Brain microvascular endothelial cell (primary cell): ENCODE results near the gene OLFM3.
A peak's percentile ranks its signal among the peaks of the same experiment; 100 is the strongest.

ENCODE experiments used
- DNase-seq: peaks from one replicate; pipeline ENCODE4 v3.0.0-alpha.2; 2020
- H3K27ac ChIP-seq: fragments of 250-450 bp; sonication (Bioruptor Pico); 2 replicates; pipeline ENCODE4 v1.5.1; 2020; ENCODE audit warnings: mild to moderate bottlenecking, moderate library complexity
- H3K27me3 ChIP-seq: fragments of 250-450 bp; sonication (Bioruptor Pico); replicated peaks from 2 replicates; pipeline ENCODE4 v1.5.1; 2020; ENCODE audit warnings: mild to moderate bottlenecking
- H3K36me3 ChIP-seq: fragments of 250-450 bp; sonication (Bioruptor Pico); replicated peaks from 2 replicates; pipeline ENCODE4 v1.5.1; 2020; ENCODE audit warnings: mild to moderate bottlenecking
- H3K4me3 ChIP-seq: 2 replicates; pipeline ENCODE4 v1.5.1; 2011; ENCODE audit warnings: low read depth, mild to moderate bottlenecking, control low read depth, low read length, moderate library complexity
- CTCF ChIP-seq: IDR thresholded peaks from 2 replicates; pipeline ENCODE4 v1.5.1; 2011; ENCODE audit warnings: low read depth, mild to moderate bottlenecking, moderate library complexity, low read length, control low read depth, inconsistent platforms; ENCODE audit errors: missing control alignments
- in situ Hi-C: cut with HindIII; loops from 2 replicates; pipeline ENCODE4 v1.10.0; 2017; ENCODE audit warnings: low sequenced_read_pairs, low pct_ligation_motif_present

OLFM3 gene

DNA sequence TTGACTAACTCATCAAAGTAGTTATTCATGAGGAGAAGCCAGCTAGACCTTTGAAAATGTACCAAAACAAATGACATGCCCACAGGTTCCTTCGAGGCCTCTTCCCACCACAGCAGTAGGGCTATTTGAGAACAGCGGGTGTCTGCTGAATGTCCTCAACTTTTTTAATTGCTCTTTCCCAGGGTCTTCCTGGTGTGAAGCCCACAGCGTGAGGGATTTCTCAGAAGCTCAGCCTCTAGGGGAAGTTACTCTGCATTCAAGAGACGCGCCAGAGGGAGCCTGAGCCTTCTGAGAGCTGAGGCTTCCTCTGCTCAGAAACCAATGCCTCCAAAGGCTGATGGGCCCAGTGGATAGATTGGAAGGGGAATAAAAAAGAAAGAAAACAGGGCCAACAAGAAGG is 153.6 kb downstream of the OLFM3 start:
- no peak for DNase-seq
- Histone ChIP-seq H3K27ac (no peak overlapping the region), H3K4me3 (no peak overlapping the region), H3K27me3 (no peaks in the 10 kb centered on the region), H3K36me3 (no peaks in the 10 kb centered on the region)
- no peak for TF ChIP-seq CTCF
- in situ Hi-C loops = no loop called here

DNA sequence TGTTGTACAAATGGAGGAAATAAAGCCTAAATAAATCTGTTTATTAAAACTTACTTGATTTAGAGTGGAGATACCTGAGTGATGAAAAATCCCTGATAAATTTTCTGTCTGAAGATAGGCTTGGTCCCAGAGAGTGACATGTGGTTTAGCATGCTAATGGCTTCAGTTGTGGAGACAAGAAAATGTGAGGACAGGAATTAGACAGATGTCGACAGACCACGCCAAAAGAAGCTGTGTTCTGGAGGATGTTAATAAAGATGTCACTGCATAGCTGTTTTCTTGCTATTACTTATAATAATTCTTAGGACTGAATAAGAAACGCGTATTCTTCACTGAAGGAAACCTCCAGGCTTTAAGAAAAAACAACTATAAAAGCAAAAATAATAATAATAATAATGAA is 154.9 kb downstream of the OLFM3 start:
- no peak overlapping the region for H3K27ac ChIP-seq
- H3K4me3 ChIP-seq = no peak overlapping the region
- in situ Hi-C loops = no loop called here
- H3K36me3 ChIP-seq = no peaks in the 10 kb centered on the region
- no peaks in the 10 kb centered on the region for H3K27me3 ChIP-seq
- DNase-seq = no peak
- no peak for TF ChIP-seq CTCF

- no peak for DNase-seq
- Histone ChIP-seq H3K27me3 (no peaks in the 10 kb centered on the region), H3K36me3 (no peaks in the 10 kb centered on the region), H3K27ac (no peak overlapping the region), H3K4me3 (no peak overlapping the region)
- no peak for TF ChIP-seq CTCF
- in situ Hi-C loops = no loop called here
These were observed 160.7 kb downstream of the OLFM3 start for GRCh38 chr1:101835988-101836387.

DNA sequence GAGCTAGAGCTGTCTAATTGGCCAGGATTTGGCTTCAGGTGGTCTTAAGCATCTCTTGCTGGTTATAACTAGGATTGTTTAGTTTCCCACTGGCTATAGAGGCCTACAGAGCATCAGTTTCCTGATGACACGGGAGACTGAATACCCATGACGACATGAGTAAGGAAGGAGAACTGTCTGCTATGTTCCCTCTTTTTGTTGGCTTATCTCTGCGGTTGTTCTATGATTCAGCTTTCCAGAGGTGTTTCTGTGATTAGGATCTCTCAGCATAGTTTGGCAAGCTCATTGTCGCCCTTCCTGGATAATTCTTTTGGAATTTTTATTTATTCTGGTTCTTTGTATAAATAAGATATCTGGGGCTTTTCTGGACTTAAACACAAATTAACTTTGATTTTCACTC is 163.4 kb downstream of the OLFM3 start:
- in situ Hi-C loops = no loop called here
- Histone ChIP-seq H3K27ac (no peak overlapping the region), H3K27me3 (no peaks in the 10 kb centered on the region), H3K36me3 (no peaks in the 10 kb centered on the region), H3K4me3 (no peak overlapping the region)
- no peak for TF ChIP-seq CTCF
- no peak for DNase-seq

- no peak for DNase-seq
- H3K27me3 ChIP-seq = no peaks in the 10 kb centered on the region
- in situ Hi-C loops = no loop called here
- H3K27ac ChIP-seq = no peak overlapping the region
- no peak for TF ChIP-seq CTCF
- H3K4me3 ChIP-seq = no peak overlapping the region
- no peaks in the 10 kb centered on the region for H3K36me3 ChIP-seq
These were observed 170.3 kb downstream of the OLFM3 start for GRCh38 chr1:101826416-101826815.

DNA sequence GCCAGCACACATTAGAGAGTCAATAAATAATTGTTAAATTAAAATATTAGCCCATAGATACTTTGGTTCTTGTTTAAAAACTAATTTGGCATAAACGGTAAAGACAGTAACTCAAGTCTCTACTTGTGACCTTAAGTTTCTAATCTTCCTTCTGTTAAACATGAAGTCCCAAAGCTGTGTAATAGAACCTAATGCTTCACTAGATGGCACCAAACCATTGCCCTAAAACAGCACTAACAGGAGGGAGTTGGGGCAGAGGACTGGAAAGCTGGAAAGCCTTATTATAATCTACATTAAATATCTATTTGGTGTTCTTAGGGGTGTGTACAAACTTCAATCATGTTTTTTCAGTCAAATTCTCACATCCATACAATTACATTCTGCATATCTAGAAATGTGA is 176.7 kb downstream of the OLFM3 start:
- TF ChIP-seq CTCF = peak; percentile 32
- Histone ChIP-seq H3K4me3 (no peak overlapping the region), H3K36me3 (no peaks in the 10 kb centered on the region), H3K27me3 (no peaks in the 10 kb centered on the region), H3K27ac (no peak overlapping the region)
- DNase-seq = peak; percentile 4
- in situ Hi-C loops = no loop called here
